ENCODE measurements around the gene UBN1. TPM values are rescaled to one million over a fixed set of nuclear protein-coding genes. Genes with fewer than 3 reads are reported as not detected.

The UBN1 gene
- total RNA-seq, 1 donor from 2014 or later: 45.3 TPM

GRCh38 chr16:4813251-4814003 lies 33.9 kb upstream of the UBN1 start:
- Mint-ChIP-seq H3K27me3 (ENCODE audit: low read depth, unreplicated experiment) (no peaks in the 10 kb centered on the region), H3K4me1 (ENCODE audit: low read depth, unreplicated experiment) (no peaks in the 10 kb centered on the region), H3K9me3 (ENCODE audit: unreplicated experiment) (no peaks in the 10 kb centered on the region), H3K4me3 (ENCODE audit: unreplicated experiment) (no peak overlapping the region), H3K36me3 (ENCODE audit: low read depth, unreplicated experiment) (peaks cover 19% of the 10 kb centered on the region), H3K27ac (ENCODE audit: unreplicated experiment) (no peak overlapping the region)
- FAIRE-seq: no peak
- H3K4me2 ChIP-seq (ENCODE audit: low read length): no peak overlapping the region
- H2AFZ ChIP-seq (ENCODE audit: low read depth, low read length): no peak overlapping the region
- TF ChIP-seq EZH2 (IDR thresholded peaks at IDR 0.05; ENCODE audit: insufficient read depth, low read length) (no peak), CTCF (IDR thresholded peaks at IDR 0.05; ENCODE audit: insufficient read depth, low read depth, low read length) (no peak)
- H3K9me3 ChIP-seq (ENCODE audit: insufficient read depth, low read depth, low read length): no peaks in the 10 kb centered on the region
- H3K9ac ChIP-seq (ENCODE audit: low read length): no peak overlapping the region
- no peaks in the 10 kb centered on the region for H3K79me2 ChIP-seq (ENCODE audit: insufficient read depth, low read length)
- DNase-seq (ENCODE audit: low read depth): no peak
- H3K27ac ChIP-seq (ENCODE audit: low read depth, low read length): no peak overlapping the region
- peaks cover 16% of the 10 kb centered on the region for H3K36me3 ChIP-seq (ENCODE audit: insufficient read depth, low read length)
- H3K4me3 ChIP-seq (ENCODE audit: insufficient read depth, low read depth, low read length): no peak overlapping the region
- no peaks in the 10 kb centered on the region for H3K4me1 ChIP-seq (ENCODE audit: insufficient read depth, low read length)
- no peaks in the 10 kb centered on the region for H3K27me3 ChIP-seq (ENCODE audit: insufficient read depth, low read length)
- peaks cover 4% of the 10 kb centered on the region for H4K20me1 ChIP-seq (ENCODE audit: insufficient read depth, low read length)

DNA sequence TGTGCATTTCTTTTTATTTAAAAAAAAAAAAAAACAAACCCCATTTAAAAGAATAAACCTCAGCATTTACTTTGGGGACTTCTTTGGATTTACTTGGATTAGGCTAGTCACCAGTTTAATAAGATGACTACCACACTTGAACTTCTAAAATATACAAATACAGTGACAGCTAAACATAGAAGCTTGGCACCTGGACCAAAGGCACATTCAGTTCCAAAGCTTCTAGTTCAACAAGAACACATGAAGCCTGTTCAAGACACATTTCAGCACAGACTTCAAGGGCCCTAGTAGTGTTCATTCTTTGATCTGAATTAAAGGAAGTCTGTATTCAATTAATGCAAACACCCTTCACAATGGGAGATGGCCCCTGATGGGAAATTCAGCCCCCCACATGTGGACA lies 33.2 kb upstream of the UBN1 start:
- Histone ChIP-seq H3K27ac (ENCODE audit: low read depth, low read length) (no peak overlapping the region), H2AFZ (ENCODE audit: low read depth, low read length) (no peak overlapping the region), H3K9me3 (ENCODE audit: insufficient read depth, low read depth, low read length) (no peaks in the 10 kb centered on the region), H3K27me3 (ENCODE audit: insufficient read depth, low read length) (no peaks in the 10 kb centered on the region), H3K9ac (ENCODE audit: low read length) (no peak overlapping the region), H3K4me3 (ENCODE audit: insufficient read depth, low read depth, low read length) (no peak overlapping the region), H3K4me1 (ENCODE audit: insufficient read depth, low read length) (no peaks in the 10 kb centered on the region), H3K36me3 (ENCODE audit: insufficient read depth, low read length) (peaks cover 16% of the 10 kb centered on the region), H4K20me1 (ENCODE audit: insufficient read depth, low read length) (peaks cover 3% of the 10 kb centered on the region), H3K4me2 (ENCODE audit: low read length) (no peak overlapping the region), H3K79me2 (ENCODE audit: insufficient read depth, low read length) (no peaks in the 10 kb centered on the region)
- Mint-ChIP-seq H3K27ac (ENCODE audit: unreplicated experiment) (peak overlapping the region; percentile 14), H3K27me3 (ENCODE audit: low read depth, unreplicated experiment) (no peaks in the 10 kb centered on the region), H3K4me3 (ENCODE audit: unreplicated experiment) (no peak overlapping the region), H3K4me1 (ENCODE audit: low read depth, unreplicated experiment) (no peaks in the 10 kb centered on the region), H3K9me3 (ENCODE audit: unreplicated experiment) (no peaks in the 10 kb centered on the region), H3K36me3 (ENCODE audit: low read depth, unreplicated experiment) (peaks cover 23% of the 10 kb centered on the region)
- no peak for FAIRE-seq
- TF ChIP-seq CTCF (IDR thresholded peaks at IDR 0.05; ENCODE audit: insufficient read depth, low read depth, low read length) (no peak), EZH2 (IDR thresholded peaks at IDR 0.05; ENCODE audit: insufficient read depth, low read length) (no peak)
- DNase-seq (ENCODE audit: low read depth): no peak

DNA sequence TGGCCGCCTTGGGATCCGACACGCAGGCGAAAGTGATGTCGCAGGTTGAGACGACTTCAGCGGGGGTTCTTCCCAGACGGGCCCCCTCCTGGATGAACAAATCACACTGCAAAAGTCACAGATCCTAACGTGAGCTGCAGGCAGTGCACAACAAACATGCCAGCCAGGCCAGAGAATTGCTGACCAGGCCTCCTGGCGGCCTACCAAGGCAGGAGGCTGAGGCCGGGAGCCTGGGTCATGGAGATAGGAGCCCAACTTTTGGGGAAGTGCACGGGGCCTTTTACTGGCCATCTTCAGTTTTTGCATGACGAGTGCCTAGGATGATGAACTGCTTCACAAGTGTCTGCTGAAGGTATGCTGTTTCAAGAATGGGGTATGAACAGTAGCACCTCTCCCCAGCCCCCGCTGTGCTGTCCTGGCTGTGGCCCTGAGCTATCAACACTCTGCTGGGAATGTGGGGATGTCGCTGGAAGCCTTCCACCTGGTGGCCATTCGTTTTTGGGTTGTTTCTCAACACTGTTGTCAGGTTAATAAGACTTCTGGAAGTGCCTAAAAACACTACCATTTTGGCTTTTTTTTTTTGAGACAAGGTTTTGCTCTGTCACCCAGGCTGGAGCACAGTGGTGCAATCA lies 32.6 kb upstream of the UBN1 start:
- no peak overlapping the region for H3K27ac ChIP-seq (ENCODE audit: low read depth, low read length)
- no peaks in the 10 kb centered on the region for H3K4me1 Mint-ChIP-seq (ENCODE audit: low read depth, unreplicated experiment)
- H3K4me1 ChIP-seq (ENCODE audit: insufficient read depth, low read length): no peaks in the 10 kb centered on the region
- H3K4me2 ChIP-seq (ENCODE audit: low read length): no peak overlapping the region
- H3K9ac ChIP-seq (ENCODE audit: low read length): no peak overlapping the region
- H3K27ac Mint-ChIP-seq (ENCODE audit: unreplicated experiment): no peak overlapping the region
- H3K27me3 Mint-ChIP-seq (ENCODE audit: low read depth, unreplicated experiment): no peaks in the 10 kb centered on the region
- DNase-seq (ENCODE audit: low read depth) (no peak), FAIRE-seq (no peak)
- H3K36me3 Mint-ChIP-seq (ENCODE audit: low read depth, unreplicated experiment): peaks cover 26% of the 10 kb centered on the region
- H3K9me3 ChIP-seq (ENCODE audit: insufficient read depth, low read depth, low read length): no peaks in the 10 kb centered on the region
- no peak overlapping the region for H3K4me3 ChIP-seq (ENCODE audit: insufficient read depth, low read depth, low read length)
- no peak overlapping the region for H2AFZ ChIP-seq (ENCODE audit: low read depth, low read length)
- H4K20me1 ChIP-seq (ENCODE audit: insufficient read depth, low read length): peaks cover 7% of the 10 kb centered on the region
- H3K79me2 ChIP-seq (ENCODE audit: insufficient read depth, low read length): no peaks in the 10 kb centered on the region
- no peak overlapping the region for H3K4me3 Mint-ChIP-seq (ENCODE audit: unreplicated experiment)
- no peaks in the 10 kb centered on the region for H3K9me3 Mint-ChIP-seq (ENCODE audit: unreplicated experiment)
- TF ChIP-seq EZH2 (IDR thresholded peaks at IDR 0.05; ENCODE audit: insufficient read depth, low read length): no peak
- peaks cover 21% of the 10 kb centered on the region for H3K36me3 ChIP-seq (ENCODE audit: insufficient read depth, low read length)
- no peaks in the 10 kb centered on the region for H3K27me3 ChIP-seq (ENCODE audit: insufficient read depth, low read length)
